Mesenchymal stem cell (in vitro differentiated cells and primary cell): ENCODE results near the gene PTPA.
A peak's percentile ranks its signal among the peaks of the same experiment; 100 is the strongest.

ENCODE experiments used
- DNase-seq: peaks from one replicate; pipeline ENCODE4 v3.0.0-alpha.2; 2013
- H2AFZ ChIP-seq: one replicate; pipeline ENCODE4 v1.6.1; 2013; ENCODE audit warnings: low read depth, mild to moderate bottlenecking, control low read depth, inconsistent platforms, low read length, moderate library complexity
- H2AK5ac ChIP-seq: 2 replicates; pipeline ENCODE4 v1.6.1; 2013; ENCODE audit warnings: low read length, moderate library complexity, mild to moderate bottlenecking, inconsistent platforms; ENCODE audit not compliant: severe bottlenecking
- H2BK120ac ChIP-seq: one replicate; pipeline ENCODE4 v1.6.1; 2013; ENCODE audit warnings: low read depth, mild to moderate bottlenecking, inconsistent platforms, low read length, moderate library complexity
- H2BK12ac ChIP-seq, 2 experiments: one replicate each; pipeline ENCODE4 v1.6.1; 2013; ENCODE audit warnings: inconsistent platforms in 2 of 2, low read length in 2 of 2, mild to moderate bottlenecking in 2 of 2, moderate library complexity in 2 of 2, control low read depth in 1 of 2
- H2BK15ac ChIP-seq: one replicate; pipeline ENCODE4 v1.6.1; 2013; ENCODE audit warnings: mild to moderate bottlenecking, low read depth, inconsistent platforms; ENCODE audit not compliant: poor library complexity, severe bottlenecking
- H2BK5ac ChIP-seq: 2 replicates; pipeline ENCODE4 v1.6.1; 2013; ENCODE audit warnings: low read depth, mild to moderate bottlenecking, low read length, control low read depth, inconsistent platforms; ENCODE audit not compliant: poor library complexity, severe bottlenecking
- H3K14ac ChIP-seq, 2 experiments: one replicate each; pipeline ENCODE4 v1.6.1; 2013; ENCODE audit warnings: inconsistent platforms in 2 of 2, low read length in 2 of 2, control low read depth in 1 of 2, mild to moderate bottlenecking in 1 of 2, moderate library complexity in 1 of 2
- H3K18ac ChIP-seq, 2 experiments: one replicate each; pipeline ENCODE4 v1.6.1; 2013; ENCODE audit warnings: inconsistent platforms in 2 of 2, low read length in 2 of 2, control low read depth in 1 of 2, low read depth in 1 of 2, mild to moderate bottlenecking in 1 of 2
- H3K23ac ChIP-seq, 2 experiments: one replicate each; pipeline ENCODE4 v1.6.1; 2013; ENCODE audit warnings: inconsistent platforms in 2 of 2, low read length in 2 of 2, mild to moderate bottlenecking in 2 of 2, moderate library complexity in 2 of 2, control low read depth in 1 of 2
- H3K27ac ChIP-seq: 2 replicates; pipeline ENCODE4 v1.5.1; 2013; ENCODE audit warnings: mild to moderate bottlenecking, moderate library complexity, low read length, control low read depth, inconsistent platforms; ENCODE audit not compliant: poor library complexity, severe bottlenecking
- H3K27me3 ChIP-seq, 2 experiments: 2 replicates each; pipeline versions ENCODE4 v1.6.1 to v1.7.0; 2013; ENCODE audit warnings: low read length in 2 of 2, mild to moderate bottlenecking in 2 of 2, moderate library complexity in 2 of 2, control low read depth in 1 of 2, inconsistent platforms in 1 of 2; ENCODE audit not compliant: control insufficient read depth in 1 of 2, insufficient read depth in 1 of 2
- H3K36me3 ChIP-seq, 2 experiments: 2 replicates each; pipeline versions ENCODE4 v1.6.1 to v1.7.0; 2013; ENCODE audit warnings: low read length in 2 of 2, control low read depth in 1 of 2, inconsistent platforms in 1 of 2, low read depth in 1 of 2, mild to moderate bottlenecking in 1 of 2; ENCODE audit not compliant: insufficient read depth in 2 of 2, control insufficient read depth in 1 of 2
- H3K4ac ChIP-seq, 2 experiments: one replicate each; pipeline ENCODE4 v1.6.1; 2013; ENCODE audit warnings: inconsistent platforms in 2 of 2, low read length in 2 of 2, mild to moderate bottlenecking in 2 of 2, moderate library complexity in 2 of 2, control low read depth in 1 of 2, low read depth in 1 of 2
- H3K4me1 ChIP-seq: 2 replicates; pipeline ENCODE4 v1.6.1; 2013; ENCODE audit warnings: low read depth, low read length, control low read depth; ENCODE audit not compliant: control insufficient read depth, insufficient read depth
- H3K4me2 ChIP-seq: 2 replicates; pipeline ENCODE4 v1.6.1; 2013; ENCODE audit warnings: low read length, mild to moderate bottlenecking, inconsistent platforms; ENCODE audit not compliant: poor library complexity, severe bottlenecking
- H3K4me3 ChIP-seq, 2 experiments: 2 replicates each; pipeline versions ENCODE4 v1.5.1 to v1.7.0; 2013; ENCODE audit warnings: low read length in 2 of 2, mild to moderate bottlenecking in 2 of 2, control low read depth in 1 of 2, low read depth in 1 of 2; ENCODE audit not compliant: insufficient read depth in 1 of 2
- H3K79me1 ChIP-seq: replicated peaks from 2 replicates; pipeline ENCODE4 v1.6.1; 2013; ENCODE audit warnings: mild to moderate bottlenecking, control low read depth, low read length, inconsistent platforms; ENCODE audit not compliant: poor library complexity, severe bottlenecking
- H3K9ac ChIP-seq: 2 replicates; pipeline ENCODE4 v1.7.0; 2013; ENCODE audit warnings: mild to moderate bottlenecking, low read length, moderate library complexity
- H3K9me3 ChIP-seq: 2 replicates; pipeline ENCODE4 v1.7.0; 2013; ENCODE audit warnings: mild to moderate bottlenecking, low read length; ENCODE audit not compliant: control insufficient read depth
- H4K8ac ChIP-seq: one replicate; pipeline ENCODE4 v1.6.1; 2013; ENCODE audit warnings: inconsistent platforms, mild to moderate bottlenecking, low read length, moderate library complexity
- H4K91ac ChIP-seq: one replicate; pipeline ENCODE4 v1.6.1; 2013; ENCODE audit warnings: mild to moderate bottlenecking, low read length, inconsistent platforms
- WGBS: methylation state at CpG from one replicate; pipeline ENCODE4 v1.1.7; 2013; ENCODE audit warnings: mixed read lengths; 5-methylcytosine and 5-hydroxymethylcytosine counted together

The PTPA gene

GRCh38 chr9:129143031-129143927, 32.1 kb downstream of the PTPA start:
- Histone ChIP-seq H3K27me3 (no peaks in the 10 kb centered on the region), H2BK12ac (peak overlapping the region; percentile 98 to 99), H3K14ac (no peak overlapping the region), H3K9ac (peak overlapping the region; percentile 76), H4K8ac (peak overlapping the region; percentile 92), H2BK5ac (peak overlapping the region; percentile 87), H3K18ac (peak overlapping the region; percentile 88 to 95), H3K4me3 (peak overlapping the region in 1 of 2 experiments; percentile 49), H2AFZ (no peak overlapping the region), H3K36me3 (peaks cover 22 to 47% of the 10 kb centered on the region in 2 experiments), H3K4me2 (peak overlapping the region; percentile 74), H2BK15ac (peak overlapping the region; percentile 93), H3K27ac (peak overlapping the region; percentile 99), H2BK120ac (peak overlapping the region; percentile 99), H3K9me3 (no peaks in the 10 kb centered on the region), H2AK5ac (peak overlapping the region; percentile 90), H3K23ac (no peak overlapping the region), H3K4me1 (peaks cover 79% of the 10 kb centered on the region), H4K91ac (peak overlapping the region; percentile 96), H3K79me1 (peaks cover 12% of the 10 kb centered on the region), H3K4ac (peak overlapping the region; percentile 98)
- WGBS, result 4% methylated on average over 14 of the region's 14 CpGs
- peak; percentile 96 for DNase-seq

- DNase-seq, result peak; percentile 40
- Histone ChIP-seq H3K18ac (peak overlapping the region; percentile 92 to 97), H2BK15ac (peak overlapping the region; percentile 99), H2BK5ac (peak overlapping the region; percentile 66), H3K4me2 (no peak overlapping the region), H2AFZ (no peak overlapping the region), H4K8ac (peak overlapping the region; percentile 62), H3K79me1 (peaks cover 30% of the 10 kb centered on the region), H3K23ac (no peak overlapping the region), H2BK120ac (peak overlapping the region; percentile 77), H2BK12ac (peak overlapping the region; percentile 43 to 93), H3K27ac (peak overlapping the region; percentile 96), H3K9me3 (no peaks in the 10 kb centered on the region), H3K14ac (peak overlapping the region in 1 of 2 experiments; percentile 3), H3K9ac (peak overlapping the region; percentile 85), H3K4me1 (peaks cover 72% of the 10 kb centered on the region), H3K36me3 (peaks cover 37 to 61% of the 10 kb centered on the region in 2 experiments), H3K27me3 (no peaks in the 10 kb centered on the region), H3K4ac (peak overlapping the region; percentile 96 to 99), H3K4me3 (peak overlapping the region in 1 of 2 experiments; percentile 33), H2AK5ac (peak overlapping the region; percentile 99), H4K91ac (peak overlapping the region; percentile 99)
- 62% methylated on average over 2 of the region's 2 CpGs for WGBS
Measured at GRCh38 chr9:129145316-129145715, 34.1 kb downstream of the PTPA start.

GRCh38 chr9:129145841-129146292, 34.7 kb downstream of the PTPA start:
- no peak overlapping the region for H3K23ac ChIP-seq
- peak overlapping the region; percentile 97 for H2AK5ac ChIP-seq
- peak overlapping the region; percentile 97 for H2BK120ac ChIP-seq
- H4K91ac ChIP-seq, result peak overlapping the region; percentile 99
- peak overlapping the region; percentile 94 for H2BK5ac ChIP-seq
- peaks cover 67% of the 10 kb centered on the region for H3K4me1 ChIP-seq
- no peak overlapping the region for H2AFZ ChIP-seq
- no peaks in the 10 kb centered on the region for H3K27me3 ChIP-seq
- peaks cover 33% of the 10 kb centered on the region for H3K79me1 ChIP-seq
- H3K9ac ChIP-seq, result peak overlapping the region; percentile 85
- H3K36me3 ChIP-seq, result peaks cover 37 to 66% of the 10 kb centered on the region in 2 experiments
- H3K9me3 ChIP-seq, result no peaks in the 10 kb centered on the region
- peak overlapping the region; percentile 98 for H4K8ac ChIP-seq
- WGBS, result 13% methylated on average over 5 of the region's 7 CpGs
- H3K27ac ChIP-seq, result peak overlapping the region; percentile 96
- peak overlapping the region in 1 of 2 experiments; percentile 33 for H3K4me3 ChIP-seq
- H2BK15ac ChIP-seq, result peak overlapping the region; percentile 99
- H3K4ac ChIP-seq, result peak overlapping the region; percentile 99
- DNase-seq, result peak; percentile 90
- peak overlapping the region; percentile 13 for H3K4me2 ChIP-seq
- peak overlapping the region; percentile 93 to 99 for H2BK12ac ChIP-seq
- peak overlapping the region in 1 of 2 experiments; percentile 73 for H3K14ac ChIP-seq
- peak overlapping the region; percentile 96 to 98 for H3K18ac ChIP-seq

- peak overlapping the region; percentile 85 for H3K9ac ChIP-seq
- peak overlapping the region; percentile 99 for H3K4ac ChIP-seq
Measured at GRCh38 chr9:129146441-129146941, 35.3 kb downstream of the PTPA start.

More at GRCh38 chr9:129146441-129146941, 35.3 kb downstream of the PTPA start:
- peak overlapping the region in 1 of 2 experiments; percentile 73 for H3K14ac ChIP-seq
- peaks cover 36% of the 10 kb centered on the region for H3K79me1 ChIP-seq
- H3K27ac ChIP-seq, result peak overlapping the region; percentile 96
- peak overlapping the region; percentile 97 for H2AK5ac ChIP-seq
- H2AFZ ChIP-seq, result no peak overlapping the region
- H2BK120ac ChIP-seq, result peak overlapping the region; percentile 97
- peak overlapping the region; percentile 85 for H2BK15ac ChIP-seq
- H3K36me3 ChIP-seq, result peaks cover 42 to 72% of the 10 kb centered on the region in 2 experiments
- DNase-seq, result peak; percentile 51
- H3K4me1 ChIP-seq, result peaks cover 66% of the 10 kb centered on the region
- H3K23ac ChIP-seq, result peak overlapping the region in 1 of 2 experiments; percentile 95
- H2BK12ac ChIP-seq, result peak overlapping the region; percentile 91 to 99
- H3K9me3 ChIP-seq, result no peaks in the 10 kb centered on the region
- peak overlapping the region; percentile 20 for H3K4me2 ChIP-seq
- H4K91ac ChIP-seq, result peak overlapping the region; percentile 99
- peak overlapping the region in 1 of 2 experiments; percentile 16 for H3K4me3 ChIP-seq
- H4K8ac ChIP-seq, result peak overlapping the region; percentile 98
- H3K27me3 ChIP-seq, result no peaks in the 10 kb centered on the region
- WGBS, result 54% methylated on average over 5 of the region's 8 CpGs
- peak overlapping the region; percentile 94 for H2BK5ac ChIP-seq
- peak overlapping the region; percentile 96 to 98 for H3K18ac ChIP-seq
